ENCODE results near the gene DOLPP1.
"Not testable (repeated sequence)": the region's sequence is repeated elsewhere in the genome, so short reads cannot be mapped to it uniquely, and the experiment has no call there.

The DOLPP1 gene, protein sequence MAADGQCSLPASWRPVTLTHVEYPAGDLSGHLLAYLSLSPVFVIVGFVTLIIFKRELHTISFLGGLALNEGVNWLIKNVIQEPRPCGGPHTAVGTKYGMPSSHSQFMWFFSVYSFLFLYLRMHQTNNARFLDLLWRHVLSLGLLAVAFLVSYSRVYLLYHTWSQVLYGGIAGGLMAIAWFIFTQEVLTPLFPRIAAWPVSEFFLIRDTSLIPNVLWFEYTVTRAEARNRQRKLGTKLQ

DNA sequence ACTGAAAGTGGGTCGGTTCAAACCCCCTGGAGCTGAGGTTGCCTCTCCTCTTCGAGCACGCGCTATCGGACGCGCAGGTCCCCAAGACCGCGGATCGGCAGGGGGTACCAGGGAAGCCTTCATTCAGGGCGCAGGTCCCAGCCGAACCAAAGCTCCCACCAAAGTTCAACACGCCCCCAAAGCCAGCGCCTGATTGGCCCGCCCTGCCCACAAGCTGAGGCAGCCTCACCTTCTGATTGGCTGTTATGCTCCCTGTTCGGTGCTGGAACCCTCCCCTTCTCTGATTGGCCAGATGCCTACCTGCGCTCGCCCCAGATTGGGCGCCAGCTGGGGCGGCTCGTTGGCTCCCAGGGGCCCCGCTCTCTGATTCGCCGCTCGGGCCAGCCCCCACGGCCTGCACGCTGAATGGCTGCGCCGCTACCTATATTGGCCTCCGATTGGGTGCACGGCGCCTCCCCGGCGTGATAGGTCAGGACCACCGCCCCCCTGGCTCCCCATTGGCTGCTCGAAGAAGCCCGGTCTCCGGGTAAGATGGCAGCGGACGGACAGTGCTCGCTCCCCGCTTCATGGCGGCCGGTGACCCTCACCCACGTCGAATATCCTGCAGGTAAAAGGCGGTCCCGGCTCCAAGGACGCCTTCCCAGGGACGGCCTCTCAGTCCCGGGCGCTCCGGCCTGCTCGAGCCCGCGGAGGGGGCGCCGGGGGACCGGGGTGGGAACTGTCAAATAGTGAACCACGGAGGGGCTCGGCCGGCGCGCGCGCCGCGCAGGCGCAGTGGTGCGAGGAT lies at the start of gene DOLPP1:
Gene DOLPP1 (plus strand): TSS at position 511 of the 787 bp plus-strand sequence. CDS start 21 bp downstream, at position 532.
- peak; percentile 99 for DNase-seq

DNA sequence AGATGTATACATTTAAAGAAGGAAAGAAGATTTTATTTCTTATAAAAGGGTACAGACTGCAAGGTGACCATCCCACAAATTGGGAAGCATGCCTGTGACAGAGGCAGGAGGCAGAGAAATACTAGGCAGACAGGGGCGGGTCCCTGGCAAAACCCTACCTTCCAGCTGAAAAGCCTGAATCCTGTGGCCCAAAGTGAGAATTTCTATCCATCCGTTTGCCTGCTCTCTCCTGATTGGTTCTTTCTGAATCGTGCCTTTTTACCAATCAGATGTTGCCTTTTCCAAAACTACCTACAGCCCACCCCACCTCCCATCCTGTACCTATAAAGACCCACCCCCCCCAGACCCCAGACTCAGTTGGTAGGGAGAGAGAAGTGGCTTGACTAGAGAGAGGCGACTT lies 49.4 kb upstream of the DOLPP1 start:
- DNase-seq = no peak

DNA sequence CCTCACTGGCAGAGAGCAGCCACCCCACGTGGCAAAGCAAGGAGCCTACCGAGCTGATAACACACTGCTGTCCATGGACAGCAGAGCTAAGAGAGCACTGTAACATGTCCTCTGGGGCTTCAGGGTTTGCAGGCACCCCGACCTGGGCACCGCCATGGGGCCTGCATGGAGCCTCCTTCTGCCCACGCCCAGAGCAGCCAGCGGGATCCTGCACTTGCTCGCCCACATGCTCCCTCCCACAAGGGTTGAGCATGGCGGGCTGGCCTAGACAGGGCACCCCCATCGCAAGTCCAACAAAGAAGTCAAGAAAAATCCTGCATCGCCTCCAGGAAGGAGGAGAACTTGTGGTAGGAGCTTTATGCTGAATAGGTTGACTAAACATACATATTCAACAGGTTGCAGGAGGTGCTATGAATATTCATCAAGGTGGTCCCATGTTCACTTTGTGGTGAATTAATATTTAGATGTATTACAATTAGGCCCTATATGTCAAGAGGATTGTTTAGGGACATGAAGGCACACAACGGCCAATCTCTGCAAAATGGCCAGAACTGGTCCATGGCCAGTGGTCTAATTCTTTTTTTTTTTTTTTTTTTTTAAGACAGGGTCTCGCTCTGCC lies 48.3 kb upstream of the DOLPP1 start:
- DNase-seq = no peak

DNA sequence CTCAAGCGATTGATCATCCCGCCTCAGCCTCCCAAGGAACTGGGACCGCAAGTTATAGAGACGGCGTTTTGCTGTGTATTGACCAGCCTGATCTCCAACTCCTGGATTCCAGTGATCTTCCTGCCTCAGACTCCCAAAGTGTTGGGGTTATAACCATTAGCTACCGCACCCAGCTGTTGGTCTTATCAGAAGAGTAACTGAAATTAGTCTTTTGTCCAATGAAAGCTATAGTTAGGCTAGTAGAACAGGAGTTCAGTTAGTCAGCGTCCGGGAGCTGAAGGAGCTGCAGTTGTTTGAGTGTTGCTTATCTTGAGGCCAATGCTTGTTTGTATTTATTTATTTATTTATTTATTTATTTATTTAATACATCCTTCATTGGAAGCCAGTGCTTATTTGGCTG lies 47.7 kb upstream of the DOLPP1 start:
- DNase-seq = no peak

DNA sequence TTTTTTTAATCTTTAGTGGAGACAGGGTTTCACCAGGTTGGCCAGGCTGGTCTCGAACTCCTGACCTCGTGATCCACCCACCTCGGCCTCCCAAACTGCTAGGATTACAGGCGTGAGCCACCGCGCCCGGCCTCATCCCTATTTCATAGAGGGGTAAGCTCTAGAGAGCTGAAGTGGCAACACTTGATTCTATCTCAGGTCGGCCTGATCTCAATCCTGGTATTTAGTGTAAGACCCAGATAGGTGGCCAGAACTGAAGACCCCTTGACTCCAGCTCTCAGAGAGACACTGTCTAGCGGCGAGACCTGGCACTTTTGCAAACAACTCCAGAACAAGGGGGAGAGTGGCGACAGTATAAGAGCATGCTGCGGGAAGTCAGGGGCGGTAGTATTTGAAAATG lies 45.1 kb upstream of the DOLPP1 start:
- not testable (repeated sequence) for DNase-seq

DNA sequence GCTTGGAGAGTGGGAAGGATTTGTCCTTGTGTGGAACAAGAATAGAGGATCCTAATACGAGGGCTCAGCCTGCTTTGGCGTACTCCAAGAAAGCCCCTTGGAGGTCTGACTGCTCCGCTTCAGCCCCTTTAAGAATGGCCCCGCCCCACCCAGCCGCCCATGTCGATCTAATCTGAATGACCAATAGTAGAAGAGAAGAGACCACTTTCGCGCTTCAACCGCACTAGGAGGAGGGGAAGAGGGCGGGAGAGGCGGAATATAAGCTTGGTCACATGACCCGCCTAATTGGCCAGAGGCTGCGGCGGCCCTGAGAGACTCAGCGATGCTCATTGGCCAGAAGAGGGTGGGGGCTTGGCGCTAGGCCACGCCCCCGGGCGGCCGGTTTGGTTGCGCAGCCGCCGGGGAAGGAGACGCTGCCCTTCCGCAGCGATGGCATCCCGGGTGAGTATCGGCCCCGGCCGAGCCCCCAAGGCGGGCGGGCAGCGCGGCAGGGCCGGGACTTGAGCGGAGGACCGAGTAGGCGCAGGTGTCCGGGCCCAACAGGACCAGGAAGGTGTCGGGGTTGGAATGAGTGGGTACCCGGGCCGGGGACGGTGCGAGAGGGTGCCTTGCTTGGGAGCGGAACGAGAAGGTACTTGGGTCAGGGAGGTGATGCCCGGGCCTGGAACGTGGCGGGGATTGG lies 44.5 kb upstream of the DOLPP1 start, which contains the start of gene MIGA2:
Gene MIGA2 (plus strand): TSS at position 386 of the 682 bp plus-strand sequence. CDS start 3,969 bp downstream, outside the sequence.
- peak; percentile 100 for DNase-seq

DNA sequence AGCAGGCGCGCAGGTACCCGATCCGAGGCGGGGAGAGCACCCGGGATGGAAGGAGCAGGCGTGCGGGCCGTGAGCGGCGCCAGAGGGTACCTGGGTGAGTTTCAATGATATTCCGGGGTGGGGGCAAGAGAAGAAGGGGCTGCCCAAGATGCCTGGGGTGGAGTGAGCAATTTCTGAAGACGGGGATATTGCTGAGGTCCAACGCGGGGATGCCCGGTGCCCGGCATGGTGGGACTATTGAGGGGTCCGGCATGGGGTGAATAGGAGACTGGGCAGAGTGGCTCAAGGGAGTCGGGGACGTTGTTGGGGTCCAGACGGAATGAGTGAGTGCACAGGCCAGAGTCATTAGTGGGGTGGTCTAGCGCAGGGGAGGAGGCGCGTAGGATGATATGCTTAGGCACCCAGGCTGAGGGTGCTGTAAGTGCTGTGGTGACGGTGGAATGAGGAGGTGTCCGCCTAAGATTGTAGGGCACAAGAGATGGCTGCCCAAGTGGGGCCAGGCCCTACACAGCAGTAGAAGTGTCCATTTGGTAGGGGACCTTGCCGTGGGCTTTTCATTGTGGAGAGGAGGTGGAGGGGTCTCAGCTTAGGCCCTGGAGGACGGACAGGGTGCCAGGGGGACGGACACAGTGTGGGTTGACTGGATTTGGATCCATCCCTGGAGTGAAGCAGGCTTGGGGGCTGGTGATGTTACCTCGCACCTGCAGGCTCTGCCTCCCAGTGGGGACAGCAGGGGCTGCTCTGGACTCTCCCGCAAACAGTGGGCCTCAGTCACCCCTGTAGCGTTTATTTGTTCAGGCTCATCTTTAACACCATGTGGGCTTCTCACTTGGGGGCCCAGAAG lies 43.8 kb upstream of the DOLPP1 start:
- no peak for DNase-seq

DNA sequence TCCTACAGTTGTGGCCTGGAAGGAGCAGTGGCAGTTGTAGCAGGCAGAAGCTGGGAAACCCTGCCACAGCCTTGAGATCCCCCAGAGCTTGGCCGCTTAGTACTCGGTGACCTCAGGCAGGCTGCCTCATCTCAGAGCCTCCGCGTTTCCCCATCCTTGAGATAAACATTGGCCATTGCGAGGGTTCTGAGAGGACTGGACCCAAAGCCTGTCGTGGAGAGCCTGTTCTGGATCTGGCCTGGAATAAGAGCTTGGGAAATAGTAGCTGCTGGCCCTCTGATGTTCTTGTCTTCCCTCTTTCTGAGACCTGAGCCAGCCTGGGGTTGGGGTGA lies 43.2 kb upstream of the DOLPP1 start:
- no peak for DNase-seq

DNA sequence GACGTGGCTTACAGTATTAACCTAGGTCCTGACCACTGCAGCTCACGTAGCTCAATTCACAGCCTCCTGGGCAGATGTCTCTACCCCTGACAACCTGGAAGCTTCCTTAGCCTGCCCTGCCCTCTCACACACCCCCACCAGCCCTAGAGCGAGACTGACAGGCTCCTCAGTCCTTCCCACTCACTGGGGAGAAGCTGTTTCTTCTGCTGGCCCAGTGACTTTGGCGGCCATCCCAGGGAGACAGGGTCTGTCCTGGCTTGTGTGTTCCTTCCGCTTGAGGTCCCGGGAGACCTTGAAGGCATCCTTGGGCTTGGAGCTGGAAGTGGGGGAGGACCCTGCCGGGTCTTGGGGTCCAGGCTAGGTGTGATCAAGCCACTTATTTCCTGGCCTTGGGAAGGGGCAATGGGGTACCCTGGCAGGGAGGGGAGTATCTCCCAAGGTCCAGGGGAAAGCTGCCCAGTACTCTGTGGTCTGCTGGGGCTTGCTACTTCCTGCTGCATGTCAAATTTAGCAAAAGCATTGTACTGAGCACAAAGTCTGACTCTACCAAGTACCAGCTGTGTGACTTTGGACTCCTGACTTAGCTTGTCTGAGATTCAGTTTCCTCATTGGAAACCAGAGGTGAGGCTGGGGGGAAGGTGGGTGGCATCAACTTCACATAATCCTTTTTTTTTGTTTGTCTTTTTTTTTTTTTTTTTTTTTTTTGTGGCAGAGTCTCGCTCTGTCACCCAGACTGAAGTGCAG lies 42.6 kb upstream of the DOLPP1 start:
- DNase-seq = no peak

DNA sequence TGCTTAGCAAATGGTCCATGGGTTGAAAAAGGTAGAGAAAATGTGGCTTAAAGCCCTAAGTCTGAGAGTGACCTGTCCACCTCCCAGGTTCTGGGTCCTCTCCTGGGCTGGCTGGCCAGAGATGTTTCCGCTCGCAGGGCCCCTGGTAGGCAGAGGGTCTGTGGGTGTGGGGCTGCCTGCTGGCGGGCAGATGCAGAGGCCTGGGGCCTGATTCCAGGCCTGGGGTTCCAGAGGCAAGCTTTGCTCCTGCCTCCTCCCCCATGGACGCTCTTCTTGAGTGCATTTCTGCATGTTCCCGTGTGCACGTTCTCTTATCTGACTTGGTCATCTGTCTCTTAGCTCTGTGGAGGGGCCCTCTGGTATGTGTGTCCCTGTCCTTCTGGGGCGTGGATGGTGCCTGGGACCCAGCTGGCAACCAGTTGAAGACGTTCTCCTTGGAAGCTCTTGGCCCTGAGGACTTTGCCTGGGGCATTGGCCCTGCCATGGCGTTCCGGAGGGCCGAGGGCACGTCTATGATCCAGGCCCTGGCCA lies 40.7 kb upstream of the DOLPP1 start:
- no peak for DNase-seq

DNA sequence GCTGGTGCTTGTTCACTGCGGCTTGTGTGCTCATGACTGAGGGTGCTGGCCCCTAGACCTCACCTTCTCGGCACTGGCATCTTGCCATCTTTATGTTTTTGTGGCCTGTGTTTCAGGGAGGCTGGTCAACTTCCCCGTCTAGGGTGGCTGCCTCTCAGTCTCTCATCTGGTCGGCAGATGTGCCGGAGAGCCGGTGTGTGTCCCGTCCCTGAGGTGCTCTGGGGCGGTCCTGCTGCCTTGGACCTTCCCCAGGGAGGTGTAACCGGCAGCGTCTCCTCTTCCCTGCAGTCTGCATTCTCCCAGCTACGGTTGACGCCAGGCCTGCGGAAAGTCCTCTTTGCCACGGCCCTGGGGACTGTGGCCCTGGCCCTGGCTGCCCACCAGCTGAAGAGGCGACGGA lies 38.9 kb upstream of the DOLPP1 start:
- DNase-seq = no peak

DNA sequence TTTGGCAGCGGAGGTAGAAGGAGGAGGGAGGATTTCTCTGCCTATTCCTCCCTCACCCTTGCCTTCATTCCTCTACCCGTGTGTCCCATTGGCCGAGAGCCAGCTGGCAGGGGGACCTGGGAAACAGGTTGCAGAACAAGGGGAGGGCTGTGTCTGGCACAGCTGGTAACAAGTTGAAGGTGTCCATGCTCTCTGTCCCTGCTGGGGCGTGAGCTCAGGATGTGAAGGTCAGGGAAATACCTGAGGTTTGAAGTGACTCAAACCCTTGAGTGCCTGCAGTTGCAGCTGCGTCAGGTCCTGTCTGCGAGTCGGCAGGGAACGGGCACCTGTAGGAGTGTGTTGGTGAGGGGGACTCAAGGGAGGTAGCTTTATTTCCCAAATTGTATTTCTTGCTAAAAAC lies 28.3 kb upstream of the DOLPP1 start:
- DNase-seq = peak; percentile 48

DNA sequence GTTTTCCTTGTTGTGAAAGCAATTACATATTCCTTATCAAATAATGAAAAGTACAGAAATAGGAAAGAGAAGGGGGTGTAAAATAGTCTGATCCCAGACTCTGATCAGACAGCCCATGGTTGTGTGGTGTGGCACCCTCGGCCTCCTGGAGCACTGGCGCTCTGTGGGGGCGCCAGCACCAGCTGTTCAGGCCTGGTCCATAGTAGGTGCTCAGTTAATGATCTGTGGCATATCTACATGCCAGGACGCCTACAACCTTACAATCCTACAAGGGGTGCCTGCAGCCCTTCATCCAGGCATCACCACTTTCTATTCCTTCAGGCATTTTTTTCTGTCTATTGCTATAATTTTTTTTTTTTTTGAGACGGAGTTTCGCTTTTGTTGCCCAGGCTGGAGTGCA lies 27.9 kb upstream of the DOLPP1 start:
- DNase-seq = no peak

DNA sequence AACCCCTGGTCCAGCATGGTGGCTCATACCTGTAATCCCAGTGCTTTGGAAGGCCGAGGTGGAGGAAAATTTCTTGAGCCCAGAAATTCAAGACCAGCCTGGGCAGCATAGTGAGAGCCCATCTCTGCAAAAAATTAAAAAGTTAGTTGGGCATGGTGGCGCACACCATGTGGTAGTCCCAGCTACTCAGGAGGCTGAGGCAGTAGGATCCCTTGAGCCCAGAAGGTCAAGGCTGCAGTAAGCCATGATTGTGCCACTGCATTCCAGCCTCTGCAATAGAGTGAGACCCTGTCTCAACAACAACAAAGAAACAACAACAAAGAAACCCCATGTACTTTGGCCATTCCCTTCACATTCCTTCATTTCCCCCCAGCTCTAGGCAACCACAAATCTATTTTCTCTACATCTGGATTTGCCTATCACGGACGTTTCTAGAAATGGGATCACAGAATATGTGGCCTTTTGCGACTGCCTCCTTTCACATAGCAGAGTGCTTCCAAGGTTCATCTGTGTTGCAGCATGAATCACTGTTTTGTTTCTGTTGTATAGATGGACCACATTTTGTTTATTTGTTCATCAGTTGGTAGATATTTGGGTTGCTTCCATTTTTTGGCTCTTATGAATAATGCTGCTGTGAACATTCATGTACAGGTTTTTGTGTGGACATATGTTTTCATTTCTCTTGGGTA lies 26.6 kb upstream of the DOLPP1 start:
- no peak for DNase-seq

DNA sequence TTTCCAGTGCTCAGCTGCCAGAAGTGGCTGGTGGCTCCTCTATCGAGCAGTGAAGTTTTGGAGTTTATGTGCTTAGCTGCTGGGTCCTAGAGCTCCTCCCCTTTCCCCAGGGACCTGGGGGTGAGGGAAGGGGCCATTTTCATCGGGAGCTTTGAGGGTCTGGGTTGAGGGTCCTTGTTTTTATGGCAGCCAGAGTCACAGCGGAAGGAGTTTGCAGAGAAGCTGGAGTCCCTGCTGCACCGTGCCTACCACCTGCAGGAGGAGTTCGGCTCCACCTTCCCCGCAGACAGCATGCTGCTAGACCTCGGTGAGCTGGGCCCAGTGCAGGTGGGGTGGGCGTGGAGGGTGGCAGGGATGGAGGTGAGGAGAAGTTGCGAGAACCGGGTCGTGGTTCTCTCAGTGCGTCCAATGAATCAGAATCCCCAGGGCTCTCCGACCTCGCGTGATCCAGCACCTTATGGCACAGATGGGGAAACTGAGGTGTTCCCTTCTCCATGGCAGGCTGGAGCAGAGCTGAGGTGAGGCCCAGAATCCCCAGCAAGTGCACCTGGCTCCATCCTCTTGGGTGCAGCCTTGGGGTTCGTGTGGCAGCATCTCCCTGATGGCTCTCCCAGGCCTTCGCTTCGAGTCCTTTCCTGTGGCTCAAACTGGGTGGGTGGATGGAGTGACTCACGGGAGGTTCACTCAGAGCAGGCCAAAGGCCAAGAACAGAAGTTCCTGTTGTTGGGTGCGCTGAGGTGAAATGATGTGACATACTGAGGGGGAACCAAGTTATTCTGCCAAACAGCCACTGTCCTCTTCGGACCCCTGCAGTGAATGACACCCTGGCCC lies 21.7 kb upstream of the DOLPP1 start:
- no peak for DNase-seq

DNA sequence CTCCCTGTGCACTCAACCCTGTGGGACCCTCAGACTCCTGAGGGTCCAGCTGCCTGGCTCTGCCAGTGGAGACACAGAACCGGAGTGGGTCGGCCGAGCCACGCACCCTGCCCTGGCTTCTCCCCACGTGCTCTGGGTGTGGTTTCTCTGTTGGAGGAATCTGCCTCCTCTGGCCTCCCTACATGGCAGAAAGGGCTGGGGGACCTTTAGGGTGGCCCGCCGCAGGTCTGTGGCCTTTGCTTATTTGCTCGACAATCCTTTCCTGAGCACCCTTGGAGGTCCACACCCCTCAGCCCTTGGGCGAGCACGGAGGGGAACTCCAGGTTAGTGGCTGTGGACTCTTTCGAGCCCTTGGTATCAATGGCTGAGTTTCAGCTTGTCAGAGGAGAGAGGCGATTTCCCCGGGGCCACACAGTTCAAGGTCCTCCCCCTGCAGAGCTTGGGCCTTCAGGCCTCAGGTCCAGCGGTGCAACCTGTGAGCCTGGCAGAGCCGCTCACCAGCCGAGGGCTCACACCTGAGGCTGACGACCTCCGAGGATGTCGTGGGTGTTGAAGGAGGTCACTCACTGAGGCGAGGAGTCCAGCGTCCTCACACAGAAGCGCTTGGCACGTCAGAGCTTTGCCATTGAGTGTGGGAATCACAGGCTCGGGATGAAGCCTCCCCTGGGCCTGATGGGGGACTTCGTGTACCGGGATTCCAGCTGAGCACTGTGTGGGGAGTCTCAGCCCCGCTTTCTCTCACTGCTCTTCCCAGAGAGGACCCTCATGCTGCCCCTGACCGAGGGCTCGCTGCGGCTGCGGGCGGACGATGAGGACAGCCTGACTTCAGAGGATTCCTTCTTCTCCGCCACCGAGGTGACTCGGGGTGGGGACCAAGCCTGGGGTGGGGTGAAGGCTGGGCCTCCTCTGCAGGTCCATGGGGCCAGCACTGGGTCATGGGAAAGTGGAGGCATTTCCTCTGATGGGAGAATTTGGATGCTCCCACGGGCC lies 20.8 kb upstream of the DOLPP1 start:
- DNase-seq = no peak

DNA sequence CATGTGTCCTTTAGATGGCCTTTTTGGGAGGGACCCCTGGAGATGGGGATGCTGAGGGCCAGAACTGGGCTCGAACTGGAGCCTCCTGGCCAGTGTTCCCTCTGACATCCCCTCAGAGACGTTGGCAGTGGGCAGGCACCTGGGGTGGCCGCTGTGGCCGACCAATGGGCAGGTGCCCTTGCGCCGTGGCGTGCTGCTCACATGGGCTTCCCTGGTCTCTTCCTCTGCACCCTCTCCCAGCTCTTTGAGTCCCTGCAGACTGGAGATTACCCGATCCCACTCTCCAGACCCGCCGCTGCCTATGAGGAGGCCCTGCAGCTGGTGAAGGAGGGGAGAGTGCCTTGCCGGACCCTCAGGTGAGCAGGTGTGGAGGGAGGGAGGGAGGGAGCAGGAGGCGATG lies 19.9 kb upstream of the DOLPP1 start:
- DNase-seq = no peak

DNA sequence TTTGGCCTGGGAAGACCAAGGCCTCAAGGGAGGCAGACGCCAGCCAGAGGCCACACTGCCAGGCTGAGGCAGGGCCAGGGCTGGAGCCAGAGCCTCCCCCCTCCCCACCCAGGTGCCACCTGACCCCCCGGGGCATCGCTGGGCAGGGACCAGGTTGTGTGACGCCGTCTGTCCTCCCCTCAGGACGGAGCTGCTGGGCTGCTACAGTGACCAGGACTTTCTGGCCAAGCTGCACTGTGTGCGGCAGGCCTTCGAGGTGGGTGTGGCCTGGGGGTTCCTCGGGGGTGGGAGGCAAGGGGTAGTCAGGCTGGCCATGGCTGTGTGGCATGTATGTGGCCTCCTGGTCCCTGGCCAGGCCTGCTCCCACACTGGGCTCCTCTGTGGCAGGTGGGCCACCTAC lies 17.9 kb upstream of the DOLPP1 start:
- DNase-seq = no peak

DNA sequence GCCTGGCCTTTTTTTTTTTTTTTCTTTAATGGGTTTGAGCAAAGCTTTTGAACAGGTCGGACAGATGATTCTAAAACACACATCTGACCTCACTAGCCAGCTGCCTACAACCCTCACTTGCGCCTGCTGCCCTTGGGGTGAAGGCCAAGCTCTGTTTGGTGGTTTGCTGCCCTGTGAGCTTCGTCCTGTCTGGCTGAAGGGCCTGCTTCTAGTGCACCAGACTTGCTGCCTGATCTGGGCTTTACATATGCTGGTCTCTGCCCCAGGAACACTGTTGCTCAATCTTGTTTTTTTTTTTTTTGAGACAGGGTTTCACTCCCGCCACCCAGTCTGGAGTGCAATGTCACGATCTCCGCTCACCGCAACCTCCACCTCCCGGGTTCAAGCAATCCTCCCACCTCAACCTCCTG lies 16.4 kb upstream of the DOLPP1 start:
- DNase-seq = no peak
